ENCODE data around the gene CTDSP1.

CTDSP1 gene

GRCh38 chr2:218383892-218384519 is 15.7 kb upstream of the CTDSP1 start:
- Histone ChIP-seq H3K36me3 (ENCODE audit: insufficient read depth, low read length) (no peaks in the 10 kb centered on the region), H3K4me1 (ENCODE audit: control insufficient read depth, insufficient read depth, low read length, unreplicated experiment) (peaks cover 3% of the 10 kb centered on the region), H3K27me3 (ENCODE audit: insufficient read depth, low read length) (peaks cover 9% of the 10 kb centered on the region; the same call in 1 of the 2 replicates), H3K79me2 (ENCODE audit: control insufficient read depth, insufficient read depth, low read length, unreplicated experiment) (no peaks in the 10 kb centered on the region), H3K27ac (ENCODE audit: low read depth, low read length) (no peak overlapping the region), H3K4me3 (ENCODE audit: low read depth, low read length) (no peak overlapping the region), H2AFZ (ENCODE audit: low read length, unreplicated experiment) (no peak overlapping the region)

GRCh38 chr2:218384975-218385374 is 14.7 kb upstream of the CTDSP1 start:
- no peak overlapping the region for H2AFZ ChIP-seq (ENCODE audit: low read length, unreplicated experiment)
- H3K27ac ChIP-seq (ENCODE audit: low read depth, low read length), result no peak overlapping the region
- peaks cover 9% of the 10 kb centered on the region; the same call in 1 of the 2 replicates for H3K27me3 ChIP-seq (ENCODE audit: insufficient read depth, low read length)
- peaks cover 3% of the 10 kb centered on the region for H3K4me1 ChIP-seq (ENCODE audit: control insufficient read depth, insufficient read depth, low read length, unreplicated experiment)
- no peak overlapping the region for H3K4me3 ChIP-seq (ENCODE audit: low read depth, low read length)
- H3K36me3 ChIP-seq (ENCODE audit: insufficient read depth, low read length), result no peaks in the 10 kb centered on the region
- no peaks in the 10 kb centered on the region for H3K79me2 ChIP-seq (ENCODE audit: control insufficient read depth, insufficient read depth, low read length, unreplicated experiment)

GRCh38 chr2:218386505-218387368 is 12.9 kb upstream of the CTDSP1 start:
- H3K4me1 ChIP-seq (ENCODE audit: control insufficient read depth, insufficient read depth, low read length, unreplicated experiment), result peaks cover 3% of the 10 kb centered on the region
- no peak overlapping the region for H3K27ac ChIP-seq (ENCODE audit: low read depth, low read length)
- H3K36me3 ChIP-seq (ENCODE audit: insufficient read depth, low read length), result no peaks in the 10 kb centered on the region
- no peaks in the 10 kb centered on the region for H3K79me2 ChIP-seq (ENCODE audit: control insufficient read depth, insufficient read depth, low read length, unreplicated experiment)
- peak overlapping the region; percentile 38 for H3K4me3 ChIP-seq (ENCODE audit: low read depth, low read length)
- peaks cover 9% of the 10 kb centered on the region; the same call in 1 of the 2 replicates for H3K27me3 ChIP-seq (ENCODE audit: insufficient read depth, low read length)
- H2AFZ ChIP-seq (ENCODE audit: low read length, unreplicated experiment), result no peak overlapping the region

- Histone ChIP-seq H3K36me3 (ENCODE audit: insufficient read depth, low read length) (no peaks in the 10 kb centered on the region), H3K79me2 (ENCODE audit: control insufficient read depth, insufficient read depth, low read length, unreplicated experiment) (no peaks in the 10 kb centered on the region), H3K4me1 (ENCODE audit: control insufficient read depth, insufficient read depth, low read length, unreplicated experiment) (peaks cover 3% of the 10 kb centered on the region), H3K27me3 (ENCODE audit: insufficient read depth, low read length) (peaks cover 2% of the 10 kb centered on the region; the same call in 1 of the 2 replicates), H3K27ac (ENCODE audit: low read depth, low read length) (no peak overlapping the region), H2AFZ (ENCODE audit: low read length, unreplicated experiment) (no peak overlapping the region), H3K4me3 (ENCODE audit: low read depth, low read length) (peak overlapping the region; percentile 38)
These were observed 12.1 kb upstream of the CTDSP1 start for GRCh38 chr2:218387369-218388194.

- Histone ChIP-seq H3K27ac (ENCODE audit: low read depth, low read length) (no peak overlapping the region), H3K27me3 (ENCODE audit: insufficient read depth, low read length) (no peaks in the 10 kb centered on the region), H2AFZ (ENCODE audit: low read length, unreplicated experiment) (no peak overlapping the region), H3K4me1 (ENCODE audit: control insufficient read depth, insufficient read depth, low read length, unreplicated experiment) (peaks cover 3% of the 10 kb centered on the region), H3K4me3 (ENCODE audit: low read depth, low read length) (no peak overlapping the region), H3K79me2 (ENCODE audit: control insufficient read depth, insufficient read depth, low read length, unreplicated experiment) (no peaks in the 10 kb centered on the region), H3K36me3 (ENCODE audit: insufficient read depth, low read length) (no peaks in the 10 kb centered on the region)
These were observed 10.1 kb upstream of the CTDSP1 start for GRCh38 chr2:218389333-218390150.

GRCh38 chr2:218391202-218391601 is 8.5 kb upstream of the CTDSP1 start:
- no peaks in the 10 kb centered on the region for H3K27me3 ChIP-seq (ENCODE audit: insufficient read depth, low read length)
- no peak overlapping the region for H2AFZ ChIP-seq (ENCODE audit: low read length, unreplicated experiment)
- H3K4me1 ChIP-seq (ENCODE audit: control insufficient read depth, insufficient read depth, low read length, unreplicated experiment), result peaks cover 3% of the 10 kb centered on the region
- H3K79me2 ChIP-seq (ENCODE audit: control insufficient read depth, insufficient read depth, low read length, unreplicated experiment), result no peaks in the 10 kb centered on the region
- no peak overlapping the region for H3K4me3 ChIP-seq (ENCODE audit: low read depth, low read length)
- H3K36me3 ChIP-seq (ENCODE audit: insufficient read depth, low read length), result no peaks in the 10 kb centered on the region
- no peak overlapping the region for H3K27ac ChIP-seq (ENCODE audit: low read depth, low read length)

- no peaks in the 10 kb centered on the region for H3K36me3 ChIP-seq (ENCODE audit: insufficient read depth, low read length)
- no peak overlapping the region for H2AFZ ChIP-seq (ENCODE audit: low read length, unreplicated experiment)
- no peak overlapping the region for H3K27ac ChIP-seq (ENCODE audit: low read depth, low read length)
- H3K4me1 ChIP-seq (ENCODE audit: control insufficient read depth, insufficient read depth, low read length, unreplicated experiment), result peaks cover 4% of the 10 kb centered on the region
- H3K4me3 ChIP-seq (ENCODE audit: low read depth, low read length), result no peak overlapping the region
- H3K79me2 ChIP-seq (ENCODE audit: control insufficient read depth, insufficient read depth, low read length, unreplicated experiment), result no peaks in the 10 kb centered on the region
- H3K27me3 ChIP-seq (ENCODE audit: insufficient read depth, low read length), result no peaks in the 10 kb centered on the region
These were observed 7.2 kb upstream of the CTDSP1 start for GRCh38 chr2:218392459-218392858.

- Histone ChIP-seq H3K4me3 (ENCODE audit: low read depth, low read length) (no peak overlapping the region), H2AFZ (ENCODE audit: low read length, unreplicated experiment) (no peak overlapping the region), H3K36me3 (ENCODE audit: insufficient read depth, low read length) (no peaks in the 10 kb centered on the region), H3K79me2 (ENCODE audit: control insufficient read depth, insufficient read depth, low read length, unreplicated experiment) (no peaks in the 10 kb centered on the region), H3K4me1 (ENCODE audit: control insufficient read depth, insufficient read depth, low read length, unreplicated experiment) (peaks cover 9% of the 10 kb centered on the region), H3K27ac (ENCODE audit: low read depth, low read length) (no peak overlapping the region), H3K27me3 (ENCODE audit: insufficient read depth, low read length) (no peaks in the 10 kb centered on the region)
These were observed 6.7 kb upstream of the CTDSP1 start for GRCh38 chr2:218392891-218393462.

- H3K27me3 ChIP-seq (ENCODE audit: insufficient read depth, low read length), result no peaks in the 10 kb centered on the region
- H3K4me3 ChIP-seq (ENCODE audit: low read depth, low read length), result no peak overlapping the region
- H3K36me3 ChIP-seq (ENCODE audit: insufficient read depth, low read length), result no peaks in the 10 kb centered on the region
- H3K79me2 ChIP-seq (ENCODE audit: control insufficient read depth, insufficient read depth, low read length, unreplicated experiment), result peaks cover 3% of the 10 kb centered on the region
- H2AFZ ChIP-seq (ENCODE audit: low read length, unreplicated experiment), result no peak overlapping the region
- H3K4me1 ChIP-seq (ENCODE audit: control insufficient read depth, insufficient read depth, low read length, unreplicated experiment), result peaks cover 9% of the 10 kb centered on the region
- no peak overlapping the region for H3K27ac ChIP-seq (ENCODE audit: low read depth, low read length)
These were observed 5.8 kb upstream of the CTDSP1 start for GRCh38 chr2:218393750-218394290.

All from ACC112 (cell line).